Endometrial microvascular endothelial cells (primary cell): ENCODE results near the gene FAM171A2. TPM values are rescaled to one million over a fixed set of nuclear protein-coding genes. Genes with fewer than 3 reads are reported as not detected.
"Not testable (repeated sequence)": the region's sequence is repeated elsewhere in the genome, so short reads cannot be mapped to it uniquely, and the experiment has no call there.

ENCODE experiments used
- in situ Hi-C: cut with HindIII; loops from 2 replicates; pipeline ENCODE4 v1.10.0; 2017; ENCODE audit warnings: low sequenced_read_pairs, low pct_unique_long_range_greater_than_20kb; ENCODE audit errors: inconsistent ontology term
- total RNA-seq: library from RNA; depleted of rRNA; stranded (reverse); fragments of >200 nt; gene quantifications from one replicate; pipeline ENCODE4 v1.2.3, GENCODE V29; 2015; ENCODE audit errors: inconsistent ontology term

FAM171A2 gene
- total RNA-seq, 1 donor from 2014 or later = 3.3 TPM

- in situ Hi-C loops = not testable (repeated sequence)
These were observed 1.4 kb upstream of the FAM171A2 start for GRCh38 chr17:44365051-44365450.

GRCh38 chr17:44362949-44363612 lies 572 bp downstream of the FAM171A2 start:
- in situ Hi-C loops = no loop called here

- in situ Hi-C loops = no loop called here
These were observed 1.1 kb downstream of the FAM171A2 start for GRCh38 chr17:44362459-44362948.

DNA sequence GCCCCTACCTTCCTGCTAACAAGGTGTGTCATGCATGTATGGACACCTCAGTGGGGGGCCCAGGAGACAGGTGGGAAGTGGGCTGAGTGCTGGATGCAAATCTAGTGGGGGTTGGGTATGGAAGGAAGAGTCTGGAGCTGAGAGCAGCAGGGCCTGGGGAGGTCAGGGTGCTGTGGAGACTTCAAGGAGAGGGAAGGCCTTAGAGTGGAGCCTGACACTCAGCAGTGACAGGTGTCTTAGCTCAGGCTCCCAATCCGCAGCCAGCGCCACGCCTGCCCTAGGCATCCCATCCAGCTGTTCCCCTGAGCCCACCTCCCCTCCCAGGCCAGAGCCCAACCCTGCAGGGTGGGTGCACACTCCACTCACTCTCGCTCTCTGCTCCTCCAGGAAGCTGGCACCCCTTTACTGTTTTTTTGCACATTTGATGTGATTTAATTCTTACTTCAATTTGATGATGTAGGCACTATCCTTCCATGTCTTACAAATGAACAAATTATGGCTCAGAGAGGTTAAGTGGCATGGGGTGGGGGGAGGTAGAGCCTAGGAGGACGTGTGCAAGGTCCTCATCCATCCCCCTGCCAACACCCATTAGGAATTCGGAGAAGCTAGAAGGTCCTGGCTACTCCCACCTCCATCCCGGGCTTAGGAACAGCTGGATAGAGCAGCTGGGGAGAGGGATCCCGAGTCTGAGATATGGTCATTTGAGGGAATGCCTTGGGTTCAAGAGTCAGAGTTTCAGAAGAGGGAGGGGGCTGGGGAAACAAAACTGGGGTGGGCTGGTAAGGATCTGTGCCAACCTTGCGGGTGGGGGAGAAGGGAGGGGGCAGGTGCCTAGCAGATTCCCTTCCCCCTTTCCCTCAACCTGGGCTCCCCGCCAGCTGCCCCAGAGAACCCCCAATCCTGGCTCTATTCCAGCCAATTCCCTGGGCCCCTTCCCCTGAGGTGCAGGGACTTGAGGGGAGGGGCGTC lies 2.1 kb downstream of the FAM171A2 start:
- in situ Hi-C loops = no loop called here

DNA sequence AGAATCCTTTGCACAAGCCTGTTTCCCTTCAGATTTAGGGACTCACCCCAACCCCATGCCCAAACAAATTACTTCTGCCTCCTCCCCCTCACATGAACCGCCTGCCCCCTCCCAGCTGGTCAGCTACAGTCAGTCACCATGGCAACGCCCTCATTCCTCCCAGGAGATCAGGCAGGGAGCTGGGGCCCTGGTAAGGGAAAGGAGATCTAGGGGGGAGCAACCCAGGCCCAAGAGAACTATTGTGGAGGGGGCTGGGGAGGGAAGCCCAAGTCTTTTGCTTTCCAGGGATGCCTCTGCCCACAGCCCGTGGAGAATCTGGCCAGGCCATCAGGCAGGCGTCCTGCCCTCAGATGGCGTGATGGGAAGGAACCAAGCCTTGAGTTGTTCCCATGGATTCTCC lies 2.8 kb downstream of the FAM171A2 start:
- in situ Hi-C loops = no loop called here

DNA sequence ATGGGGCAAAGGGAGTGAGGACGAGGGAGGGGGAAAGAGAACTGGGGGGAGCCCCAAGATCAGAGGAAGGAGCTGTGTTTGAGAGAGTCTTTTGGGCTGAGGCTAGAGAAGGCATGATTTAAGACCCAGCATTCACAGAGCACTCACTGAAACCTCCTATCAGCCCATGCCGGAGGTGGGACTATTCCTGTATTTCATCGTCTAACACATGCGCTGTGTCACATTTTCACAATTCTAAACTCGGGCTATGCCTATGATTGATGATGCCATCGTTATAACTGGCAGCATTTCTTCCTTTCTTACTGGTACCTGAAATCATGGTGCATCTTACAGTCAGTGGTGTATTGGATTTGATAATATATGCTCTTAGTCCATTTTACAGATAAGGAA lies 3.5 kb downstream of the FAM171A2 start:
- in situ Hi-C loops = no loop called here

GRCh38 chr17:44359458-44360143 lies 4.1 kb downstream of the FAM171A2 start:
- in situ Hi-C loops = no loop called here

DNA sequence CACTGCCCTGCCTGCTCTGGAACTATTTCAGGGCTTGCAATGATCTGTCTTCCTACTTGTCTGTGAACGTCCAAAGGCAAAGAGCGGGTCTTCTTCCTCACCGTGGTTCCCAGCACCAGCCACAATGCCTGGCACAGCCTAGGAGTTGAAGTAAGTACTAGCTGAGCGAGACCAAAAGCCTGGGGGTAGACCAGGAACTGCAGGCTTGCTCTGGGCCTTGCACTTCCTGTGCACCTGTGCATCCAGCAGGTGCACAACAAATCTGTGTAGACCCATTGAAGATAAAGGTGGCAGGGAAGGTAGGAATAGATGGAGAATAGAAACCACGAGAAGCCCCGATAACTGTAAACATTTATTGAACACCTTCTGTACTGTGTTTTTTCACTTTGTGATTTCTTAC lies 4.6 kb downstream of the FAM171A2 start:
- in situ Hi-C loops = no loop called here

- in situ Hi-C loops = no loop called here
These were observed 5.6 kb downstream of the FAM171A2 start for GRCh38 chr17:44358066-44358465.

GRCh38 chr17:44356241-44356640 lies 7.4 kb downstream of the FAM171A2 start:
- in situ Hi-C loops = no loop called here

DNA sequence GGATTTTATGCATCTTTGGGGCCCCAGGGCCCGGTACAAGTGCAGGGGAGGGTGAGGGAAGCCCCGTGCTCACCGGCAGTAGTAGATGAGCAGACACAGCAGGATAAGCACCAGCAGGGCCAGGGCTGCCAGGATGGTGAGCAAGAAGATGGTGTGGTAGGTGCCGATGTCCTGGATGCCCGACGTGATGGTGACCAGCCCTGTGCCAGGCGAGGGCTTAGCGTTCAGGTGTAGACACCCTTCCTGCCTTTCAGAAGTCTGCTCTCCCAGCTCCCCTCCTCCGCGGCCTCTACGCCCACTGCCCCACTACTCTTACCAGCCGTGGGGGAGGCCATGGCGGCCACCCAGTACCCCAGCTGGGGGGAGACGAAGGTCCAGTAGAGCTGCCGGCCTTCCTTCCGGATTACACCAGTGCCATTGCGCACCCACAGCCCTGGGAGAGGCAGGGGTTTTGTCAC lies 8.0 kb downstream of the FAM171A2 start:
- in situ Hi-C loops = no loop called here

DNA sequence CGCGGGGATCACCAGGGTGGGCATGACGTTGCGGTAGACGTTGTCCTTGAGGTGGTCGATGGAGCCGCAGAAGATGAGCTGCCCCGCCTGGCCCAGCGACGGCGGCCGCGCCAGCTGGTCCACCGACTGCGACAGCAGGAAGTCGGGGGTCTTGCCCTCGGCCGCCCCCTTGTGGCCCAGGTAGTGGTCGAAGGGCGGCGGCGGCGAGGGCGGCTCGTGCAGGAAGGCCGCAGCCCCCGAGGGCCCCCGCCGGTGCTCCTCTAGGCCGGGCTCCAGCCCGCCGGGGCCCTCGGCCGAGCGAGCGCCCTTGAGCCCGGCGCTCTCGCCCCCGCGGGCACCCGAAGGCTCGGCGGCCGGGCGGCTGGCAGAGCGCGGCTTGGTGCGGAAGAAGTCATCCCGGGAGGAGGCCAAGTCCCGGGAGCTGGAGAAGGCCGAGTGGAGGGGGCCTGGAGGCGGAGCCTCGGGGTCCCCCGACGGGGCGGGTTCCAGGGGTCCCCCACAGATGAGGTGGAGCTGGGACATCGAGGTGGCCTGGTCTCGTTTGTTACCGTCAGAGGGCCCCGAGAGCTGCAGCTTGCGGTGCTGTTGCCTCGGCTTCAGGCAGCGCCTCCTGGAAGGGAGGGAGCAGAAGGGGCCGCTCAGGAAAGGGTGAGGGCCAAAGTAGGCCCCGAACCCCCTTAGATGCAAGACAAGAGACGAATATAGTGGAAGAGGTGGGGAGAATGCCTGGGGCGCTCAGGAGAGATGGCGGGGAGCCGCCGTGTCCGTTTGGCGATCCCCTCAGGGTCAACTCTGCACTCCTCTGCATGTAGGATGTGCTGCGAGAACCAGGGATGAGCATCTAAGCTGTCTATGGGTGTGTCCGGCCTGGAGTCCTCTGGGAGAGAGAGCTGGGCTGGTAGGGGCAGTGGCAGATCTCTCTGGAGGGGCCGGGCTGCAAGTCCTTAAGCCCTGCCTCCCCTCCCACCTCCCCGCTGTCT lies 8.8 kb downstream of the FAM171A2 start:
- in situ Hi-C loops = no loop called here

DNA sequence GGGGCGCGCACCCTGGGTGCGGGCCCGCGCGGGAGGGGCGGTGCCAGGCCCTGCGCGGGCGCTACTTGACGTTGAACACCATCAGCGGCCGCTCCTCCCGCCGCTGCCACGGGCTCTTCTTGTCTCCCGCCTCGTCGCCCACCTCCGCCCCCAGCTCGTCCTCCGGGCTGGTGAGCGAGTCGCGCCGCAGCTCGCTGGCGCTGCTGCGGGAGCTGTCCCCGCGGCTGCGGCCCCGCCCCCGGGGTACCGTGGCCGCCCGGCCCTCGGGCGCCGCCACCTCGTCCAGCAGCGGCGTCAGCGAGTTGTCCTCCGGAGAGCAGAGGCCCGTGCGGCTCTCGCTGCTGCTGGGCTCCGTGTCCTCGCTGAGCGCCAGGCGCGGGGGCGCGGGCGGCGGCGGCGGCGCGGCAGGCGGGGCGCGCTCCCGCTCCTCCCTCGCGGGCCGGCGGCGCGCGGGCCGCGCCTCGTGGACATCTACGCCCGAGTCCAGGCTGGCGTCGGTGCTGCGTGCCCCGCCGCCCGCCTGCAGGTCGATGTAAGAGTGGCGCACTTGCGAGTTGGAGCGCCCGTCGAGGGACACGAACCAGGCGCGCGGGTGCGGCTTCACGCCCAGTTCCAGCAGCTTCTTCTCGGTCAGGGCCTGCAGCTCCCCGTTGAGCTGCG lies 9.9 kb downstream of the FAM171A2 start:
- in situ Hi-C loops = no loop called here

- in situ Hi-C loops = no loop called here
These were observed 10.6 kb downstream of the FAM171A2 start for GRCh38 chr17:44352828-44353671.

GRCh38 chr17:44351961-44352827 lies 11.5 kb downstream of the FAM171A2 start:
- in situ Hi-C loops = no loop called here

- in situ Hi-C loops = no loop called here
These were observed 12.2 kb downstream of the FAM171A2 start for GRCh38 chr17:44351464-44351863.
